SU-DHL-6 (cell line): ENCODE measurements around the gene WDR86.

Experiments
- H2AFZ ChIP-seq: fragments of 200-600 bp; sonication (generic); 2 replicates; pipeline ENCODE4 v1.6.1; 2014; ENCODE audit warnings: low read depth, mild to moderate bottlenecking, moderate library complexity, mixed read lengths, antibody characterized with exemption, low read length; ENCODE audit not compliant: severe bottlenecking
- H3F3A ChIP-seq: fragments of 200-600 bp; shearing (Covaris generic); 2 replicates; pipeline ENCODE4 v1.6.0; 2016; ENCODE audit warnings: antibody characterized with exemption, mild to moderate bottlenecking; ENCODE audit not compliant: insufficient read depth
- H3K27ac ChIP-seq: fragments of 200-600 bp; sonication (generic); 2 replicates; pipeline ENCODE4 v1.5.1; 2016; ENCODE audit warnings: low read depth, mild to moderate bottlenecking, low read length, moderate library complexity, mixed read lengths
- H3K27me3 ChIP-seq: fragments of 200-600 bp; sonication (generic), shearing (Covaris generic); 2 replicates; pipeline ENCODE4 v1.6.0; 2014; ENCODE audit warnings: mild to moderate bottlenecking, low read length
- H3K36me3 ChIP-seq: fragments of 200-600 bp; sonication (generic); 2 replicates; pipeline ENCODE4 v1.6.1; 2014; ENCODE audit warnings: mild to moderate bottlenecking, low read length, mixed read lengths
- H3K4me2 ChIP-seq: fragments of 300-600, 200-600 bp; shearing (Covaris generic), sonication (generic); 2 replicates; pipeline ENCODE4 v1.6.0; 2014; ENCODE audit warnings: low read length, low read depth, mild to moderate bottlenecking; ENCODE audit not compliant: poor library complexity, severe bottlenecking
- H3K4me3 ChIP-seq: fragments of 200-600 bp; sonication (generic); 2 replicates; pipeline ENCODE4 v1.5.1; 2014; ENCODE audit warnings: antibody characterized with exemption, low read length, mild to moderate bottlenecking, mixed read lengths; ENCODE audit not compliant: insufficient read depth, poor library complexity, severe bottlenecking
- H3K79me2 ChIP-seq: fragments of 200-600 bp; sonication (generic); 2 replicates; pipeline ENCODE4 v1.6.1; 2014; ENCODE audit warnings: mild to moderate bottlenecking, low read length, moderate library complexity; ENCODE audit not compliant: insufficient read depth
- H3K9ac ChIP-seq: fragments of 200-600 bp; sonication (generic); 2 replicates; pipeline ENCODE4 v1.7.0; 2014; ENCODE audit warnings: mild to moderate bottlenecking, low read length
- H3K9me2 ChIP-seq: fragments of 200-600 bp; sonication (generic); replicated peaks from 2 replicates; pipeline ENCODE4 v1.6.1; 2014; ENCODE audit warnings: low read length; ENCODE audit not compliant: insufficient read depth
- H3K9me3 ChIP-seq: fragments of 200-600 bp; sonication (generic); 2 replicates; pipeline ENCODE4 v1.6.1; 2014; ENCODE audit warnings: low read length, mixed read lengths; ENCODE audit not compliant: insufficient read depth
- H4K20me1 ChIP-seq: fragments of 200-600 bp; sonication (generic); 2 replicates; pipeline ENCODE4 v1.6.1; 2014; ENCODE audit warnings: low read depth, mild to moderate bottlenecking, antibody characterized with exemption, low read length, moderate library complexity, mixed read lengths
- EZH2phosphoT487 ChIP-seq: fragments of 200-600 bp; sonication (generic), shearing (Covaris generic); conservative IDR thresholded peaks from 2 replicates; pipeline ENCODE4 v1.6.1; 2018; ENCODE audit warnings: mild to moderate bottlenecking, antibody characterized with exemption, low read length, moderate library complexity, mixed read lengths
- TF ChIP-seq, protein P1 (sequence below): fragments of 200-600 bp; sonication (generic); IDR thresholded peaks from one replicate; pipeline ENCODE4 v1.5.1; 2017; ENCODE audit warnings: antibody characterized with exemption, mild to moderate bottlenecking, low read length, moderate library complexity; ENCODE audit not compliant: insufficient read depth, poor library complexity, severe bottlenecking

WDR86 gene

GRCh38 chr7:151409667-151410404 is at the start of gene WDR86:
Gene WDR86 (minus strand): TSS chr7:151410038. CDS start chr7:151409589, 449 bp downstream.
- H4K20me1 ChIP-seq: no peaks in the 10 kb centered on the region
- H3K4me3 ChIP-seq: no peak within 1 kb of the TSS
- no peaks in the 10 kb centered on the region for H3K27me3 ChIP-seq
- no peaks in the 10 kb centered on the region for H3K9me2 ChIP-seq
- no peak within 1 kb of the TSS for H3K9ac ChIP-seq
- no peak within 1 kb of the TSS for H2AFZ ChIP-seq
- H3K4me2 ChIP-seq: no peak within 1 kb of the TSS
- H3K36me3 ChIP-seq: no peaks in the 10 kb centered on the region
- H3K9me3 ChIP-seq: no peaks in the 10 kb centered on the region
- TF ChIP-seq EZH2phosphoT487: no peak
- TF ChIP-seq, protein P1, sequence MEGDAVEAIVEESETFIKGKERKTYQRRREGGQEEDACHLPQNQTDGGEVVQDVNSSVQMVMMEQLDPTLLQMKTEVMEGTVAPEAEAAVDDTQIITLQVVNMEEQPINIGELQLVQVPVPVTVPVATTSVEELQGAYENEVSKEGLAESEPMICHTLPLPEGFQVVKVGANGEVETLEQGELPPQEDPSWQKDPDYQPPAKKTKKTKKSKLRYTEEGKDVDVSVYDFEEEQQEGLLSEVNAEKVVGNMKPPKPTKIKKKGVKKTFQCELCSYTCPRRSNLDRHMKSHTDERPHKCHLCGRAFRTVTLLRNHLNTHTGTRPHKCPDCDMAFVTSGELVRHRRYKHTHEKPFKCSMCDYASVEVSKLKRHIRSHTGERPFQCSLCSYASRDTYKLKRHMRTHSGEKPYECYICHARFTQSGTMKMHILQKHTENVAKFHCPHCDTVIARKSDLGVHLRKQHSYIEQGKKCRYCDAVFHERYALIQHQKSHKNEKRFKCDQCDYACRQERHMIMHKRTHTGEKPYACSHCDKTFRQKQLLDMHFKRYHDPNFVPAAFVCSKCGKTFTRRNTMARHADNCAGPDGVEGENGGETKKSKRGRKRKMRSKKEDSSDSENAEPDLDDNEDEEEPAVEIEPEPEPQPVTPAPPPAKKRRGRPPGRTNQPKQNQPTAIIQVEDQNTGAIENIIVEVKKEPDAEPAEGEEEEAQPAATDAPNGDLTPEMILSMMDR: no peak
- no peak within 1 kb of the TSS for H3K27ac ChIP-seq
- H3K79me2 ChIP-seq: no peaks in the 10 kb centered on the region
- no peaks in the 10 kb centered on the region for H3F3A ChIP-seq

GRCh38 chr7:151457534-151457933 is 47.7 kb upstream of the WDR86 start:
- Histone ChIP-seq H3K4me3 (no peak overlapping the region), H3K9ac (no peak overlapping the region), H3K27ac (no peak overlapping the region), H4K20me1 (no peaks in the 10 kb centered on the region), H3K79me2 (no peaks in the 10 kb centered on the region), H3K9me2 (no peaks in the 10 kb centered on the region), H3K36me3 (no peaks in the 10 kb centered on the region), H2AFZ (no peak overlapping the region), H3K27me3 (no peaks in the 10 kb centered on the region), H3K4me2 (no peak overlapping the region), H3F3A (no peaks in the 10 kb centered on the region), H3K9me3 (peaks cover 4% of the 10 kb centered on the region; the same call in 1 of the 2 replicates)
- TF ChIP-seq EZH2phosphoT487: no peak
- TF ChIP-seq, protein P1: no peak

- no peaks in the 10 kb centered on the region for H3K27me3 ChIP-seq
- no peaks in the 10 kb centered on the region for H3K9me2 ChIP-seq
- H3K9me3 ChIP-seq: no peaks in the 10 kb centered on the region
- H3K4me3 ChIP-seq: no peak overlapping the region
- H3K79me2 ChIP-seq: no peaks in the 10 kb centered on the region
- H2AFZ ChIP-seq: no peak overlapping the region
- H3K27ac ChIP-seq: no peak overlapping the region
- no peak overlapping the region for H3K4me2 ChIP-seq
- no peak overlapping the region for H3K9ac ChIP-seq
- H4K20me1 ChIP-seq: no peaks in the 10 kb centered on the region
- TF ChIP-seq, protein P1: no peak
- no peak for TF ChIP-seq EZH2phosphoT487
- H3F3A ChIP-seq: no peaks in the 10 kb centered on the region
- H3K36me3 ChIP-seq: no peaks in the 10 kb centered on the region
Measured at GRCh38 chr7:151456782-151457181, 46.9 kb upstream of the WDR86 start.
